ENCODE measurements around the gene NOS1.
A peak's percentile ranks its signal among the peaks of the same experiment; 100 is the strongest.
"Not testable (repeated sequence)": the region's sequence is repeated elsewhere in the genome, so short reads cannot be mapped to it uniquely, and the experiment has no call there.

The NOS1 gene

DNA sequence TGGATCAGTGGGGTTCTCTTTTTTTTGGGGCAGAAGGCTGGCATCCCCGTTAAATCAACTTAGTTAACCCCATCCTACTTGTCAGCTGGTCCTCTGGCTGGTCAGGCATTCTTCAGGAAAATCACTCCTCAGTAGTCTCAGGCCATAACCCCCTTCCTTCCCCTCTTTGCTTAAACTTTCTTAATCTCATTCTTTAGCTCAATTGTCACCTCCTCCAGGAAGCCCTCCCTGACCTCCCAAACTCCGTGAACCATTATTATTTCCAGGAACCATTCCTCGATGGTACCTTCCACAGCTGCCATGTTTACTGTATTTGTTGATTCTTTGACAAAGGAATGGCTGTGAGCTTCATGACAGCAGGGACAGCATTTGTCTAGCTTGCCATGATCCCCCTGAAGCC lies 98.7 kb downstream of the NOS1 start:
- DNase-seq (ENCODE audit: low spot score): no peak

DNA sequence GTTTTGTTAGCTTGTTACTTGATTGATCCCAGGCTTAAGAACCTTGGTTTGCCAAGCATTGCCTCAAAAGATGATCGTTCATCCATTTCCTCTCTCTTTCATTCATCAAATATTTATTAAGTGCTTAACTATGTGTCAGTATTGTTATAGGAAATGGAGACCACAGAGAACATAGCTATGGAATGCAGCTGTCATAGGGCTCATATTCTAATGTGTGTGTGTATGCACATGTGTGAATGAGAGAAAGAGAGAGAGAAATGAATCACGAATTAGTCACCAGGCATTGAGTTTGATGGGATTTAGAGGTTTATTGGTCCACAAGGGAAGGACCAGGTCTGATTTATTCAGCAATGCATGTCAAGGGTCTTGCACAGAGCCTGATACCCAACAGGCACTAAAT lies 100.2 kb downstream of the NOS1 start:
- no peak for DNase-seq (ENCODE audit: low spot score)

DNA sequence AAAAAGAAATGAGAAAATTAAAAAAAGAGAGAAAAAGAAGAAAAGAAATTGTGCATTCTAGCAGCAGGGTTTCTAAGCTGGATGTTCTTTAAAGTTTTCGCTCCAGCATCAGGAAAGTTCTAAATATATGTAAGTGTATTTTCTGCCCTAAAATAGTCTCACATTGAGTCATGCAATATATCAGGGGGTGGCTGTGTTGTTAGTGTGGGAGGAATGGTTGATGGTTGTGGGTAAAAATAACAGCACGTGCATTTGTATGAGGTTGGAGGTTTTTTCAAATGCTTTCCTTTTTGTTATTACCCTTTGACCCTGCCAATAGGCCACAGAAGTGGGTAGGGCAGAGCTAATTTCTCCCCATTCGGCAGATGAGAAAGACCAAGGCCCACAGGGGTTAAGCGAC lies 106.0 kb downstream of the NOS1 start:
- no peak for DNase-seq (ENCODE audit: low spot score)

DNA sequence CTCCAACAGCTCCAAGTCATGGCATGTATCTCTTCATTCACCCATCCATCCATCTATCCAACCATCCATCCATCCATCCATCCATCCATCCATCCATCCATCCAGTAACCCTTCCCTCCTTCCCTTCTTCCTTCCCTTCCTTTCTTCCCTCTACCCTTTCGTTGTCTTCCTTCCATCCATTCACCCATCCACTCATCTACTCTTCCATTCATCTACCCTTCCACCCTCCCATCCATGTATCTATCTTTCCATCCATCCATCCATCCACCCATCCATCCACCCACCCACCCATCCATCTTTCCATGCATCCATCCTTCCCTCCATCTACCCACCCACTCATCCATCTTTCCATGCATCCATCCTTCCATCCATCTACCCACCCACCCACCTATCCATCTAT lies 117.9 kb downstream of the NOS1 start:
- no peak for DNase-seq (ENCODE audit: low spot score)

DNA sequence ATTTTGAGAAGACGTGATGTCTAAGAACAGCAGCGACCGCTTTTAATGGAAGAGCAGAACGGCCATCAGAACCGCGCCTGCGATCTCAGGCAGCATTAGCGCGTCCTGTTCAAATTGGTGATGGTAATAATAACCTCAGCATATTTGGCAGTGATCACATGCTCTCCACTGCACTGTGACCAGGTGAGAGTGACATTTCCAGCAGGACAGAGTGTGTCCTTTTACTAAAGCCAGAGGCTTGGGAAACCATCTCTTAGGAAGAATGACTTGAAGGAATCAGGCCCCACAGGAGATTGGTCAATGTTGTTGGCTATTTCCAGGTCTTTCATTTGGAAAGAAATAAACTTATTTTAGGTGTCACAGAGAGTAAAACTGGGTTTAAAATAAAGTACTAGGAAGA lies 119.7 kb downstream of the NOS1 start:
- DNase-seq (ENCODE audit: low spot score): no peak

DNA sequence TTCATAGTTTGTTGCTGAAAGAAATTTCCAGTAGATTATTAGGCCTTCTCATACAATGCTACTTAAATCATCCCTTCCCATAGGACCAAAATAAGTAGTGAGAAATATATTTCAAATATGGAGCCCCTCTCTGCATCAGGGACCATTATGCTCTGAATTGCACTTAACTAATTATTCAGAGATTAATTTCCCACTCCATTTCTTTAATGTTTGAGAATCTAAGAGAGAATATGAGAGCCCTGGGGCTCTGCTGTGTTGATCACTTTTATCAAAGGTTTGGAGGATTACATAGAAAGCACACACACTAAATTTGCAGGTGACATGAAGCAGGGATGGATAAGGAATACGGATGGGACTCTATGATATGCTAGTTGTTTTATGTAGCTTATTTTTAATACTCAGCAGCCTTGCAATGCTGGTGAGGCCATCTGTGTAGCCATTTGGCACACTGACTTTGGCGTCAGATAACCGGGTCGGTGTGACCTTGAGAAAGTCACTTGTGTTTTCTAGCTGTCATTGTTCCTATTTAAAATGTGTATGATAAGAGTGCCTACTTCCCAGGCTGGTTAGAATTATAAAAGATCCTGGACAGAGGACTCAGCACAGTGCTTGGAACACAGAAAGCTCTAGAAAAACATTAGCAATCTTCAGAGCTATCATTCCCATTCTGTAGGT lies 121.2 kb downstream of the NOS1 start:
- DNase-seq (ENCODE audit: low spot score): no peak

DNA sequence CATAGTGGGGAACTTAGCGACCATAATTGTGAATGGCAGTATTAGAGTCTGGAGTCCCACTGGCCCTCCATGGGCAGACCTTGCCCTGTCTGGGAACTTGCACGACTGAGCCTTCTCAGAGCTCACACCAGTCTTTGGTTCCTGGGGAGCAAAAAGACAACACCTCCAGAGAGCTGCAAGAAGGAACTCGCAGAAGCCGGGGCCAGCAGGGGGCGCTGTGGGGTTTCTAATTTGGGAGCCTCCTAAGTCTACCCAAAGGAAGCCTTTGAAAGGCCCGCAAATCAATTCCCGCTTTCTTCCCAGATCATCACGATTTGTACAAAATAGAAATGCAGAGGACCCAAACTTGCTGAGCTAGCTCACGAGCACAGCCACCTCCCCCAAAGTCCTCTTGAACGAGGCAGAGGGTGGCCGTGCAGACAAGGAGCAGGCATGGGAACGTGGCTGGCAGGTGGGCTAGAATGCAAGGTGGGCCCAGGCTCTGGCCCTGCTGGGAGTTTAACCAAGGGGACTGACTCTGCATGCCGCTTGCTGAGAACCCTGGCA lies 124.9 kb downstream of the NOS1 start:
- peak; percentile 43 for DNase-seq (ENCODE audit: low spot score)

DNA sequence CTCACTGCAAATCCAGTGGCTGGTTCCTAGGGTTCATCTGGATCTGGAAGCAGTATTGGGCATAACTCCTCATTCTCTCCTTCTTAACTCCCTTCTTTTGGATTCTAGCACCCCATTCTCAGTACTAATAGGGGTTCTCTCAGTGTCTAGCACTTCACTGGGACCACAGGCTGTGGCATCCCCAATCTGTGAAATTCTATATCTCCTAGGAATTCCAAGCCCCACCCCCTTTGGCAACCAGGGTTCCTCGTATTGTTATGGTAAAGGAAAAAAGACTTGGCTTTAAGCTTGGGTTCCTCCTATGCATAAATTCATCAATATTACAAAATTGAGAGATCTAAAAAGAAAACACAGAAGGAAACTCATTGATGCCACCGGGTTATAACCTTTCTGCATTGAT lies 126.2 kb downstream of the NOS1 start:
- DNase-seq (ENCODE audit: low spot score): no peak

DNA sequence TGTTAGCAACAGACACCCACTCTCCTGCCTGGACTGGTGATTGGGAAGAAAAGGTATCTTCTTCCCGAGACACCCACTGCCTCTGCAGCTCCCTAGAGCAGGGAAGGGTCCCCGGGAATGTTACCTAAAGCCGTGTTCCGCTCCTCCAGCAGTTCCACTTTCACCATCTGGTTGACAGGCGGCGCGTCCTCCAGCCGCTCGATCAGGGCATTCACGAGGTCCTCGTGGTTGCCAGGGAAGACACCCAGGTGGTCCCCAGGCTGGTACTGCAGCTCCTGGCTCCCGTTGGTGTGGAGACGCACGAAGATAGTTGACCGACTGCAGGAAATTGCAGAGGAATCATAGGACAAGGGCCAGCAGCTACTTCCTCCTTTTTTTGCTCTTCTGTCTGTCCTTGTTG lies 127.0 kb downstream of the NOS1 start:
- no peak for DNase-seq (ENCODE audit: low spot score)

DNA sequence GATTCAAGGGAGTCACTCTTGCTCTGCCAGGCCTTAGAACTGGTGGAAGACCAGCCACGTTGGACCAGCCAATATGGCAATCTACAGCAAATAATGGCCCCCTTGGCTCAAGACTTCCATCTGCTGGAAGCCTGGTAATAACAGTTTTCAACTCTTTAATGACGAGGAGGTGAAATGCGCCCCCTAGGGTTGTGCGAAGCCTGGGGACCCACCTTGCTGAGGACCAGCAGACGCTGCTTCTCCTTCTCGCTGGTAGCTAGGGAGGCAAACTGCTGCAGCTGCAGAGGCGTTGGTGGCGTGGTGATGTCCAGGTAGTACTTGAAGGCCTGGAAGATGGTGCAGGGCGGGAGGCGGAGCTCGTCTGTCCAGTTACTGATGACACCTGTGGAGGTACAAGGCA lies 129.7 kb downstream of the NOS1 start:
- DNase-seq (ENCODE audit: low spot score): no peak

DNA sequence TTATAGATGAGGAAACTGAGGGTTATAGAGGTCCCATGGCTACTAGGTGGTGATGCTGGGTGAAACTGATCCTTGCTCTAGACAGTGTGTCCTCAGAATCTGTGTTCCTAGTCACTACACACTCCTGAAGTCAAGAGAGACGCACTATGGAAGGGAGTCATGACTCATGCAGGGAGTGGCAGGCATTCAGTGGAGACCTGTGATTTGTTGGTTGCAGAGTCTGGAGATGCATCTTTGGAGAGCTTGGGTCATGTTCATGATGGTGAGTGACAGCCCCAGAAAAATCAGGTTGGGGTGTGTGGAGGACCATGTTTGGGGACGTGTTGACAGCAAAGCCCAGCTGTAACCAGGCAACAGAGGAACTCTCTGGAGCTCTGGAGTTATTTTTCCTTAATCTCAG lies 133.2 kb downstream of the NOS1 start:
- DNase-seq (ENCODE audit: low spot score): peak; percentile 18

DNA sequence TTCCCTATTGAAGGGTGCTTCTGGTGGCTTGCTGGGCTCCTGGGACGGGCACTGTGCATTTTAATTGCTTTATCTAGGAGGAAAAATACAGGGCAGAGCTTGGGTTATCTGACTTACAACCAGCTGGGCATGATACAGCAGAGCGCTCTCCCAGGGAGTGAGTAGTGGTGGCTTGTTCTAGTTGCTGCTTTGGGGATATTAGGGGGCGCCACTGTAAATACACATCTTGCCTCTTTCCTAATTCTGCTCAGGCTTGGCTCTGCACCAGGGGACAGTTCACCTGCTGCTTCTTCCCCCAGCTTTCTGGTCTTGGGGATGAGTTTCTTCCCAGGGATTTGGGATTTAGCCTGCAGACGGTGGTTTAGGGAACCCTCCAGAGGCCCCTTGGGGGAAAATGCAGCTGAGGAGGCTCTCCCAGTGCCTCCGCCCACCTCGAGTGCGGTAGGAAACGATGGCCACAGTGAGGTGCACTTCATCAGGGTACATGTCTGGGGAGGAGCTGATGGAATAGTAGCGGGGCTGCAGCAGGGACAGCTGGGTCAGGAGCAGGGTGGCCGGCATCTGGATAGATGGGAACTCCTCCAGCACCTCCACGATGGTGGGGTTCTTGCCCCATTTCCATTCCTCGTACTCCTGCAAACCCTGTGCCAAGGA lies 134.3 kb downstream of the NOS1 start:
- DNase-seq (ENCODE audit: low spot score): no peak

DNA sequence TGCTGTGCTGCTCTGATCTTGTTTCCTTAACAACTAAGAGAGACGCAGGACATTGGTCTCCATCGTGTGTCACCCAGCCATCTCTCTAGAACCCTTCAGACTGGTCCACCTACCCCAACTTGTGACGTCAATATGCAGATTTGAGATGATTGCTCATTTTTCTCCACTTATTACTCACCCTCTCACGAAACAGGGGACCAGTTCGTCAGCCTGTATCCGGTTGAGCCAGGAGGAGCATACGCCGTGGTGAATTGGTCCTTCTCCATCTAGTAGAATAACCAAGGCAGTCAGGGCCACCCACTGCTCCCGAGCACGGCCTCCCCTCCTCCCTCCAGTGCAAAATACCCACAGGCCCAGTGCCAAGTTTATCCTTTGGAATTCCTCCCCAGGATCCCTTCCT lies 134.9 kb downstream of the NOS1 start:
- DNase-seq (ENCODE audit: low spot score): no peak

DNA sequence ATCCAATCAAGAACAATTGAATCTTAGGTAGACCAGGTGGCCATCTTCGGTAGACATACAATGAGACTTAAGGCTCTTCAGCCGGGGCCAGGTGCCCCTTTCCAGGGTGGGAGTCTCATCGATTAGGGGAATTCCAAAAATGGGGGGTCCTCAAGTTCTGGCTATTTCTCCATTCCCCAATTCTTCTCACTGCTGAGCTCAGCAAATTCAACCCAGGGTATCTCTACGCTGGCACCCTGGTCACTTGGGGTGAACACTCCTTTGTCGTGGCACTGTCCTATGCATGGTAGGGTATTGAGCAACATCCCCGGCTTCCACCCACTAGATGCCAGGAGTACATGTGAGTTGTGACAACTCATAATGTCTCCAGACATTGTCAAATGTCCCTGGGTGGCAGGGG lies 136.2 kb downstream of the NOS1 start:
- no peak for DNase-seq (ENCODE audit: low spot score)

DNA sequence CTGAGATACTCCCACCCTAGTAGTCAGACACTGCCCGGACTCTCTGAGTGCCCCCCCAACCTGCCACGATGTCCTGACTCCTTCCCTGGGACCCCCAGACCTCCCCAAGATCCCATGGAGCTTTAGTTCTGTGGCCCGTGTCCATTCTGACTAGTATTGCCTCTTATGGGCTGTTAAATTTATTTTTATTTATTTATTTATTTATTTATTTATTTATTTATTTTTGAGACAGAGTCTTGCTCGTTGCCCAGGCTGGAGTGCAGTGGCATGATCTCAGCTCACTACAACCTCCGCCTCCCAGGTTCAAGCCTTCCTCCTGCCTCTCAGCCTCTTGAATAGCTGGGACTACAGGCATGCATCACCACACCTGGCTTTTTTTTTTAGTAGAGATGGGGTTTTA lies 140.5 kb downstream of the NOS1 start:
- not testable (repeated sequence) for DNase-seq (ENCODE audit: low spot score)

DNA sequence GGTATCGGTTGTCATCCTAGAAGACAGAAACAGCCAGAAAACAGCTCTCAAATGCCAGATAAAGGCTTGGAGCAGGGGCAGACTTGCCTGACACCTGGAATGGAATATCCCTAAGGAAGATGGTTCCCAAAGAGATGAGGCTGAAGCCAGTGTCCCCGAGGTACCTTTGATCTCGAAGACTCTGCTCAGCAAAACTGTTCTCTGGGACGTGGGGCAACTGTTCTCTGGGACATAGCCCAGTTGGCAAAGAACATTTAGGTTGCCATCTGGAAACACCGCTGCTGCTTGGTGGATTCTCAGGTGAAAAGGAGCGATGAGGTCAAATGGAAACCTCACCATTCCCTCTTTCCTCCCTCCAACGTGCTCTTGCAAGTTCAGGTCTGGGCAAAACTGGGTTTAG lies 143.3 kb downstream of the NOS1 start:
- DNase-seq (ENCODE audit: low spot score): no peak

DNA sequence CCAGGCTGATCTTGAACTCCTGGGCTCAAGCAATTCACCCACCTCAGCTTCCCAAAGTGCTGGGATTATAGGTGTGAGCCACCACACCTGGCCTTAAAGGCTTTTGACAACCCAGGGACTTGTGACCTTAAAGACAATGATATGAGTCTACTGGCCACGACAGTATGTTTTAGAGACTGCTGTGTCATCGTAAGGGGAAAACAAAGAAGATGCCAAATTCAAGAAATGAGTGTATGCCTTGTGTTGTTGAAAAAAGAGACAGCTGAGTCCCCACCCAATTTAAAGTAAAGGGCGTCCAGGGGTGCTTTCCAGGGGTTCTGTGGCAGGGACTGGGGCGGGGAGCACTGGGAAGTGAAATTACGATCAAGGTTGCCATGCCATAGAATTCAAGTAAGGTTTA lies 144.7 kb downstream of the NOS1 start:
- DNase-seq (ENCODE audit: low spot score): no peak

DNA sequence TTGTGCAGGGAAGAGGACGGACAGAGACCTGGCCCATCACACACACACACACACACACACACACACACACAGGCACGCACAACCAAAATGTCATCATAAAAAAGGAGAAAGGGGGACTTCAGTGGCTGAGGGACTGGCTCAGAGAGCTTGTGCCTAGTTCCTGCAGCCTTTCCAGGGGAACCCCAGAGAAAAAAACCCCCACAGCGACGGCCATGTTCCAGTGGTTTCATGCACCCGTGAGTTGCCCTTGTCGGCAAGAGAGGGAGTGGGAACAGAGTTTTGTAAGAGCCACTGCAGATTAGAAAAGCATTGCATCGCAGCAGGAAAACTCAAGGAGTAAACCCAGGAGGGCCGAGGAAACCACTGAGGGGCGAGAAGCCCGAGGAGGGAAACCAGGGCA lies 146.6 kb downstream of the NOS1 start:
- no peak for DNase-seq (ENCODE audit: low spot score)

DNA sequence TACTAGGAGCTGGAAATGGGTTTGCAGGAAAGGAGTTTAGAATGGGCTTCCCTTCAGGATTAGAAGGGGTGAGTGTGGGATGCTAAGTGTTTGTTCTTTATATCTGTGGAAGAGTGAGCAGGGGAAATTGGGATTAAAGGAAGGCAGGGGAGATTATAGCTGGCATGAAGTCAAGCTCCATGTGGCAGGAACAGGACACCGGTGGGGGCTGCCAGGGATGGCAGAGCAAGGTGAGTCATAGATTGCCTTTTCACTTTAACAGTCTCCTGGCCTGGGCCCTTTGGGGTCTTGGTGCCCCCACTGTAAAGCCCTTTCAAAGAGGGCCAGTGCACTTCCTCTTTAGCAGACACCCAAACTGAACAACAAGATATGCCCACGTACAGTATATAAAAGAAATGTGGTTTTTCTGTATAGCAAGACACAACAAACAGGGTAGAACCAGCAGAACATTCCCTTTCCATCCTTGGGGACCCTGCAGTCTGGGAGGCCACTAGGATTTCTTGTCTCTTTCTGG lies 148.1 kb downstream of the NOS1 start:
- no peak for DNase-seq (ENCODE audit: low spot score)

DNA sequence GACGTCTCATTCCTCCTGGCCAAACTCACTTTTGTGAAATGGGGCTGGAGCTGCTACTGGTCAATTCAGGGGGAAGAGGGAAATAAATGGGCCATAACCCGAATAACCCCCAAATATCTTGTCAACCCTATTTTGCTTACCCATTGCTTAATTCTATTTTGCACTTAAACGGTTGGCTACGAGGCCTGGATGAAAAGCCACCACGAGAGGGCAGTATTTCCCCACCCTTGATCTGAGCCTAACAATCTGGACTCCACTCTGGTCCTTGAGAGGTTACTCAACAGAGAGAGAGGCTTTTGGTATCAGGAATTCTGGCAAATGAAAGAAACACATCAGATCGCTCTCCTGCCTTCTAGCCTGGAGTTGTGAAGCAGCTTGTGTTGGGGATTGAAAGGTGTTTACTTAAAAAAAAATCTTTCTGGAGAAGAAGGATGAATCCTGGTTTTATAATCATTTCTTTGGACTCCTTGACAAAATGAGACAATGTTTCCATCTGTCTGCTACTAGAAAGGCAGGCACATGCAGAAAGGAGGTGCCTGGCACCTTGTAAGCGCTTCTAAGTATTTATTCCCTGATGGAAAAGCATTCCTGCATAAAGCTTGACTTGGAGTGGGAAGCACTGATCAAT lies 148.7 kb downstream of the NOS1 start:
- peak; percentile 74 for DNase-seq (ENCODE audit: low spot score)

DNA sequence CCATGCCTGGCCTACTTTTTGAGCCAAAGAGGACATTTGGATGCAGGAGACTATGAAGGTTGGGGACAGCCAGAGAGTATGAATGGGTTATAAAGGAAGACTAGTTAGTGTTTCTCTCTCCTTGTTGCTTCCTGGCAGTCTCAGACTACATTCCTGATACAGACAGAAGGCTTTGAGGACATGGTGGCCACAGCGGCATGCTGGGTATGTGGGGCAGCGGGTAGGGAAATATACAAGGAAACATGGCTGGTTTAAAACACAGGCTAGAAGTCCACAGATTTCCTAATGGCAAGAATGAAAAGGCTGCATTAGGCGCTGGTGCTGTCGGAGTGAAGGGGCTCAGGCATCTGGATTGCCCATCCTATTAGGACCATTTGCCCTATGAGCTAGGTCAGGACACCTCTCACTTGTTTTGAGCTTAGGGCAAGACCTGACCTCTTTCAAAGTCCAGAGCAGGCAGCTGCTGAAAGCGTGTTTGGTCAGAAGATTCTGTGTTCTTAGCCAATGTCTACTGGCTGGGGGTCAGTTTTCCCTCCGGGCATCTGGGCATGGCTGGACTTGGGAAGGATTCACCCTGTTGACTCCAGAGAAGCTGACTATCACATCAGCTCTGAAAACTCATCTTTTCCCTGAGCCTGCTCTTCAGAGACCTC lies 151.0 kb downstream of the NOS1 start:
- DNase-seq (ENCODE audit: low spot score): no peak

DNA sequence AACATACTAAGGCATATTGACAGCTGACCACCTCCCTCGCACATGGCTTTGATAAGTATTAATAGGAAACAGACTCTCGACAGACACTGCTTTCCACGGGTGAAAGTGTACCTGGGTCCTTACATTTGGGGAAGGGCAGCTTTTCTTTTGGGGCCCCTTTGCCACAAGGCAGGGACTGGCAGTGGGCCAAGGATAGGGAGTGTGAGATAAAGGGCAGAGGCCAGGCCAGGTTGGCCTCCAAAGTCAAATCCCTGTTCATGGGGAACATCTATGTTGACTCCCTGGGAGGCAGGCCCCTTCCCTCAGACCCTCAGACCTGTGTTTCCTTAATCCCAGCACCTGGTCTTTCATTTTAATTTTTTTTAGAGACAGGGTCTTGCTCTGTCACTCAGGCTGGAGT lies 151.8 kb downstream of the NOS1 start:
- DNase-seq (ENCODE audit: low spot score): no peak

Data from COLO829 (cell line).